Erythroblast (primary cell): Measurements from ENCODE around the gene EVPLL.
"Not testable (repeated sequence)": the region's sequence is repeated elsewhere in the genome, so short reads cannot be mapped to it uniquely, and the experiment has no call there.

Experiments used
- GATA1 ChIP-seq: IDR thresholded peaks from 2 replicates; pipeline ENCODE4 v1.6.1; 2011; ENCODE audit warnings: low read depth, mild to moderate bottlenecking, control low read depth, low read length, moderate library complexity
- POLR2A ChIP-seq: IDR thresholded peaks from 2 replicates; pipeline ENCODE4 v1.6.1; 2011; ENCODE audit warnings: mild to moderate bottlenecking, low read length

GRCh38 chr17:18423015-18423414, 45.4 kb downstream of the EVPLL start:
- TF ChIP-seq POLR2A, GATA1: not testable (repeated sequence)
